SK-N-SH (cell line): Measurements from ENCODE around the gene FALEC. TPM values are rescaled to one million over a fixed set of nuclear protein-coding genes. Genes with fewer than 3 reads are reported as not detected.

Source experiments
- CTCF ChIA-PET: fragments of 300-600, 350-600 bp; formaldehyde crosslinking; extraction: SDS; loops from one replicate; lab custom pipeline; 2021; lab: Yijun Ruan, JAX
- POLR2A ChIA-PET: fragments of 350-600 bp; sonication (Branson Sonifier 250); formaldehyde crosslinking; extraction: SDS; loops from one replicate; lab custom pipeline; 2020; ENCODE audit warnings: antibody characterized with exemption, inconsistent platforms; lab: Yijun Ruan, JAX
- DNase-seq: peaks from one replicate; pipeline ENCODE4 v3.0.0; 2012
- H2AFZ ChIP-seq: fragments of 200-600 bp; sonication (generic); 2 replicates; pipeline ENCODE4 v1.8.1; 2016; ENCODE audit warnings: antibody characterized with exemption, mild to moderate bottlenecking, low read depth
- H3F3A ChIP-seq: fragments of 200-600 bp; sonication (generic); replicated peaks from 2 replicates; pipeline ENCODE3; 2016; ENCODE audit warnings: antibody characterized with exemption, mild to moderate bottlenecking; ENCODE audit not compliant: insufficient read depth
- H3K27ac ChIP-seq, 2 experiments: fragments of 200-500 bp in 1 of 2; fragments of 200-600 bp in 1 of 2; sonication (Bioruptor generic) in 1 of 2; sonication (generic), shearing (Covaris generic) in 1 of 2; 2 replicates each; pipeline versions ENCODE4 v1.5.1 to v1.6.1; 2014 to 2016; ENCODE audit warnings: low read depth in 2 of 2, inconsistent platforms in 1 of 2, low read length in 1 of 2, mild to moderate bottlenecking in 1 of 2, mixed read lengths in 1 of 2
- H3K27me3 ChIP-seq: fragments of 200-600 bp; sonication (generic), shearing (Covaris generic); 2 replicates; pipeline ENCODE4 v1.6.1; 2016; ENCODE audit warnings: mixed run types; ENCODE audit not compliant: insufficient read depth
- H3K36me3 ChIP-seq, 2 experiments: fragments of 200-500 bp in 1 of 2; fragments of 200-600 bp in 1 of 2; sonication (Bioruptor generic) in 1 of 2; sonication (generic) in 1 of 2; replicated peaks in 1 of 2; 2 replicates each; pipeline versions ENCODE3 to v1.5.1; 2014 to 2016; ENCODE audit warnings: low read length in 1 of 2, mild to moderate bottlenecking in 1 of 2; ENCODE audit not compliant: insufficient read depth in 2 of 2, control insufficient read depth in 1 of 2
- H3K4me1 ChIP-seq, 2 experiments: fragments of 200-500 bp in 1 of 2; fragments of 200-600 bp in 1 of 2; sonication (Bioruptor generic) in 1 of 2; sonication (generic), shearing (Covaris generic) in 1 of 2; 2 replicates each; pipeline versions ENCODE4 v1.5.1 to v1.6.1; 2014 to 2016; ENCODE audit warnings: low read depth in 1 of 2, low read length in 1 of 2, mixed run types in 1 of 2; ENCODE audit not compliant: insufficient read depth in 2 of 2, control insufficient read depth in 1 of 2
- H3K4me2 ChIP-seq: fragments of 200-600 bp; sonication (generic), shearing (Covaris generic); 2 replicates; pipeline ENCODE4 v1.6.1; 2017; ENCODE audit warnings: mixed run types
- H3K4me3 ChIP-seq, 2 experiments: fragments of 200-500 bp in 1 of 2; fragments of 200-600 bp in 1 of 2; sonication (Bioruptor generic) in 1 of 2; sonication (generic), shearing (Covaris generic) in 1 of 2; 2 replicates each; pipeline versions ENCODE4 v1.5.1 to v1.8.1; 2014 to 2016; ENCODE audit warnings: low read depth in 2 of 2, inconsistent platforms in 1 of 2, low read length in 1 of 2, mild to moderate bottlenecking in 1 of 2, mixed read lengths in 1 of 2, moderate library complexity in 1 of 2
- H3K79me2 ChIP-seq: fragments of 200-600 bp; sonication (generic); 2 replicates; pipeline ENCODE4 v1.8.1; 2017; ENCODE audit warnings: mild to moderate bottlenecking; ENCODE audit not compliant: insufficient read depth
- H3K9ac ChIP-seq: fragments of 200-600 bp; sonication (generic); 2 replicates; pipeline ENCODE4 v1.6.1; 2017; ENCODE audit warnings: mixed run types
- H3K9me2 ChIP-seq: fragments of 200-600 bp; sonication (generic); 2 replicates; pipeline ENCODE4 v1.6.1; 2017; ENCODE audit warnings: mixed run types
- H3K9me3 ChIP-seq: fragments of 200-600 bp; sonication (generic); 2 replicates; pipeline ENCODE4 v1.6.1; 2017; ENCODE audit warnings: mixed run types, mild to moderate bottlenecking, moderate library complexity
- H4K20me1 ChIP-seq: fragments of 200-600 bp; sonication (generic); 2 replicates; pipeline ENCODE4 v1.6.1; 2017; ENCODE audit warnings: mild to moderate bottlenecking, mixed run types; ENCODE audit not compliant: insufficient read depth
- EZH2phosphoT487 ChIP-seq: fragments of 200-600 bp; sonication (generic); IDR thresholded peaks from 2 replicates; pipeline ENCODE4 v1.6.1; 2017; ENCODE audit warnings: low read depth, mixed run types, mild to moderate bottlenecking, antibody characterized with exemption, moderate library complexity, borderline replicate concordance
- IRF3 ChIP-seq: fragments of 150-350 bp; IDR thresholded peaks from 2 replicates; pipeline ENCODE4 v1.6.1; 2016; ENCODE audit warnings: mild to moderate bottlenecking, low read depth, low read length
- MEF2A ChIP-seq: IDR thresholded peaks from 2 replicates; pipeline ENCODE4 v1.4.0; 2012; ENCODE audit warnings: low read depth, borderline replicate concordance
- MXI1 ChIP-seq: IDR thresholded peaks from 2 replicates; pipeline ENCODE4 v1.6.1; 2012; ENCODE audit warnings: mild to moderate bottlenecking, low read depth, low read length, improper control_type of control experiment
- RCOR1 ChIP-seq: fragments of 150-350 bp; IDR thresholded peaks from 2 replicates; pipeline ENCODE4 v1.6.1; 2017; ENCODE audit warnings: antibody characterized with exemption, low read length
- SMC3 ChIP-seq: IDR thresholded peaks from 2 replicates; pipeline ENCODE4 v1.6.1; 2012; ENCODE audit warnings: low read depth, low read length, improper control_type of control experiment
- ZBTB33 ChIP-seq: IDR thresholded peaks from 2 replicates; pipeline ENCODE4 v1.4.0; 2012; ENCODE audit warnings: low read depth, borderline replicate concordance
- WGBS: methylation state at CpG from one replicate; pipeline ENCODE4 v1.1.6; 2017; ENCODE audit warnings: low lambda C conversion rate; 5-methylcytosine and 5-hydroxymethylcytosine counted together
- polyA plus RNA-seq, 3 experiments: library from polyadenylated mRNA; depleted of rRNA; stranded (reverse); fragments of >200 nt; gene quantifications; 2 replicates each; pipeline ENCODE4 v1.2.3, GENCODE V29; 2012

The FALEC gene
- polyA plus RNA-seq, 1 of the 3 experiments (the other 2 are of a cell fraction), result 0.72 TPM

GRCh38 chr1:150530491-150531159, 15.1 kb downstream of the FALEC start:
- H3K4me3 ChIP-seq, result no peak overlapping the region
- H3K9me2 ChIP-seq, result no peaks in the 10 kb centered on the region
- H3K79me2 ChIP-seq, result no peaks in the 10 kb centered on the region
- ChIA-PET CTCF (interaction anchor here (0.7 to 4.6 kb wide), 9 partner anchors 14 to 476 kb away, joined by 3 to 69 read pairs (median 19); partner anchors contain the start of genes ADAMTSL4, ECM1, FALEC and MINDY1), POLR2A (no interaction called here)
- WGBS, result 94% methylated on average over 13 of the region's 14 CpGs
- no peak overlapping the region for H2AFZ ChIP-seq
- no peaks in the 10 kb centered on the region for H3K27me3 ChIP-seq
- H3K4me2 ChIP-seq, result no peak overlapping the region
- H3K9me3 ChIP-seq, result no peaks in the 10 kb centered on the region
- no peak overlapping the region for H3K9ac ChIP-seq
- TF ChIP-seq ZBTB33, result no peak
- no peak for TF ChIP-seq RCOR1
- TF ChIP-seq IRF3, result no peak
- TF ChIP-seq MEF2A, result no peak
- TF ChIP-seq SMC3, result no peak
- TF ChIP-seq MXI1, result no peak
- H3K4me1 ChIP-seq, result peaks cover 4 to 5% of the 10 kb centered on the region in 2 experiments; a peak in 2 of 4 replicates
- peaks cover 13% of the 10 kb centered on the region for H3F3A ChIP-seq
- H3K36me3 ChIP-seq, result no peaks in the 10 kb centered on the region
- no peaks in the 10 kb centered on the region for H4K20me1 ChIP-seq
- DNase-seq, result no peak
- no peak overlapping the region for H3K27ac ChIP-seq

- H3K4me2 ChIP-seq, result no peak overlapping the region
- no peak overlapping the region for H3K27ac ChIP-seq
These were observed 17.3 kb downstream of the FALEC start for GRCh38 chr1:150532860-150533259.

More at GRCh38 chr1:150532860-150533259, 17.3 kb downstream of the FALEC start:
- Histone ChIP-seq H3K4me1 (peaks cover 4 to 8% of the 10 kb centered on the region in 2 experiments; a peak in 2 of 4 replicates), H3K4me3 (no peak overlapping the region), H3K9me2 (no peaks in the 10 kb centered on the region), H3K9ac (no peak overlapping the region), H3K79me2 (no peaks in the 10 kb centered on the region)
- no peak for TF ChIP-seq EZH2phosphoT487
- no peak for TF ChIP-seq MXI1
- no peak for TF ChIP-seq MEF2A
- TF ChIP-seq, all 33 proteins: peak for 0
- ChIA-PET CTCF (interaction anchor here (0.6 to 4.6 kb wide), 45 partner anchors 9 to 326 kb away, joined by 3 to 69 read pairs (median 4); partner anchors contain the start of genes ADAMTSL4, ECM1, FALEC and TARS2), POLR2A (interaction anchor here (1.2 kb wide), 1 partner anchor 17 kb away, joined by 5 read pairs; the partner anchor contains the start of gene FALEC)
- Histone ChIP-seq H3K36me3 (no peaks in the 10 kb centered on the region), H3F3A (peaks cover 7% of the 10 kb centered on the region), H3K27me3 (no peaks in the 10 kb centered on the region), H2AFZ (no peak overlapping the region), H3K9me3 (no peaks in the 10 kb centered on the region), H4K20me1 (no peaks in the 10 kb centered on the region)
- WGBS, result 29% methylated on average over 5 of the region's 5 CpGs
- DNase-seq, result no peak
